ENCODE measurements around the gene SKOR1.

- TF ChIP-seq CTCF (conservative IDR thresholded peaks at IDR 0.05; ENCODE audit: low read depth, low read length), result no peak
- no peak for TF ChIP-seq POLR2A (IDR thresholded peaks at IDR 0.05; ENCODE audit: low read depth, low read length)
- TF ChIP-seq SMC3 (IDR thresholded peaks at IDR 0.05; ENCODE audit: low read depth, low read length), result no peak
Observed at GRCh38 chr15:67781907-67782690, 43.2 kb upstream of the SKOR1 start.
